PC-9 (cell line): ENCODE measurements around the gene CATSPERB.

Experiments
- EZH2 ChIP-seq: fragments of 200-600 bp; sonication (generic); IDR thresholded peaks from 2 replicates; pipeline ENCODE4 v1.8.0; 2017; ENCODE audit warnings: antibody characterized with exemption, low read depth
- TF ChIP-seq, protein P1 (sequence below): fragments of 200-600 bp; sonication (generic); conservative IDR thresholded peaks from 2 replicates; pipeline ENCODE4 v1.6.1; 2017; ENCODE audit warnings: mixed run types, antibody characterized with exemption, mild to moderate bottlenecking, moderate library complexity

DNA sequence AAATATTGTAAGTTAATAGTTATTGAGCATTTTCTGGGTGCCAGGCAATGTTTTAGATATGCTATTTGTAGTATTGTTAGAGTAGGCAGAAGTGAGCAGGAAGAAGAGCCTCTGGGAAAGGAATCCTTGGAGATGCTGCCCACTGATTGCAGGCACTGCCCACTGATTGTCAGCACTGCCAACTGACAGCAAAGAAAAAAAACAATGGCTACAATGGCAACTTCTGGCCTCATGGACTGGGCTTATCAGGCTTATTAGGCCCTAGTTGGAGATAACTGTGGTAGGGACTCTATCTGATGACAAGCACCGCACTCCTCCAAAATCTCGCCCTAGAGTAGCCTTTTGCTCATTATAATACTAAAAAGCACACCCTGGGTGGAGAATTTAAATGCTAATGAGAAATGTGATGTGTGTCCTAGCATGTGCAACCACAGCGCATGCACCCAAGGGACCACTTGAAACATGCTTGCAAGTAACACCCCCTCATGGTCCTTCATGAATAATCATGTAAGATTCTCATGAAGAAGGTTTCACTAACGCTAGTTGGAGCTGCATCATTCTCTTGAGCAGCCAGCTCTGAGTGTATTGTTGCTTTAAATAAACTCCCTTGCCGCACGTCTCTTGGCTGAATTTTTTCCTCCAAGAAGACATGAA, 118.3 kb downstream of the CATSPERB start:
- TF ChIP-seq, protein P1, sequence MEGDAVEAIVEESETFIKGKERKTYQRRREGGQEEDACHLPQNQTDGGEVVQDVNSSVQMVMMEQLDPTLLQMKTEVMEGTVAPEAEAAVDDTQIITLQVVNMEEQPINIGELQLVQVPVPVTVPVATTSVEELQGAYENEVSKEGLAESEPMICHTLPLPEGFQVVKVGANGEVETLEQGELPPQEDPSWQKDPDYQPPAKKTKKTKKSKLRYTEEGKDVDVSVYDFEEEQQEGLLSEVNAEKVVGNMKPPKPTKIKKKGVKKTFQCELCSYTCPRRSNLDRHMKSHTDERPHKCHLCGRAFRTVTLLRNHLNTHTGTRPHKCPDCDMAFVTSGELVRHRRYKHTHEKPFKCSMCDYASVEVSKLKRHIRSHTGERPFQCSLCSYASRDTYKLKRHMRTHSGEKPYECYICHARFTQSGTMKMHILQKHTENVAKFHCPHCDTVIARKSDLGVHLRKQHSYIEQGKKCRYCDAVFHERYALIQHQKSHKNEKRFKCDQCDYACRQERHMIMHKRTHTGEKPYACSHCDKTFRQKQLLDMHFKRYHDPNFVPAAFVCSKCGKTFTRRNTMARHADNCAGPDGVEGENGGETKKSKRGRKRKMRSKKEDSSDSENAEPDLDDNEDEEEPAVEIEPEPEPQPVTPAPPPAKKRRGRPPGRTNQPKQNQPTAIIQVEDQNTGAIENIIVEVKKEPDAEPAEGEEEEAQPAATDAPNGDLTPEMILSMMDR, result no peak
- TF ChIP-seq EZH2, result no peak
